ENCODE results near the gene DISC1.
"Not testable (repeated sequence)": the region's sequence is repeated elsewhere in the genome, so short reads cannot be mapped to it uniquely, and the experiment has no call there.

The DISC1 gene

GRCh38 chr1:231735941-231736340, 109.4 kb downstream of the DISC1 start:
- FAIRE-seq, result no peak

GRCh38 chr1:231736464-231736863, 109.9 kb downstream of the DISC1 start:
- no peak for FAIRE-seq

- no peak for FAIRE-seq
Observed at GRCh38 chr1:231738554-231738953, 112.0 kb downstream of the DISC1 start.

GRCh38 chr1:231743966-231744365, 117.4 kb downstream of the DISC1 start:
- no peak for FAIRE-seq

GRCh38 chr1:231748760-231749415, 122.3 kb downstream of the DISC1 start:
- FAIRE-seq, result no peak

- FAIRE-seq, result no peak
Observed at GRCh38 chr1:231750296-231750695, 123.7 kb downstream of the DISC1 start.

GRCh38 chr1:231750818-231751362, 124.3 kb downstream of the DISC1 start:
- FAIRE-seq, result no peak

- FAIRE-seq, result no peak
Observed at GRCh38 chr1:231751415-231751814, 124.8 kb downstream of the DISC1 start.

- no peak for FAIRE-seq
Observed at GRCh38 chr1:231753313-231753712, 126.7 kb downstream of the DISC1 start.

- FAIRE-seq, result no peak
Observed at GRCh38 chr1:231757101-231757404, 130.5 kb downstream of the DISC1 start.

- FAIRE-seq, result no peak
Observed at GRCh38 chr1:231757759-231758158, 131.2 kb downstream of the DISC1 start.

- no peak for FAIRE-seq
Observed at GRCh38 chr1:231761252-231761651, 134.7 kb downstream of the DISC1 start.

- FAIRE-seq, result no peak
Observed at GRCh38 chr1:231761747-231762541, 135.4 kb downstream of the DISC1 start.

- no peak for FAIRE-seq
Observed at GRCh38 chr1:231763456-231763855, 136.9 kb downstream of the DISC1 start.

GRCh38 chr1:231765825-231766224, 139.2 kb downstream of the DISC1 start:
- FAIRE-seq, result not testable (repeated sequence)

- no peak for FAIRE-seq
Observed at GRCh38 chr1:231767471-231767870, 140.9 kb downstream of the DISC1 start.

- FAIRE-seq, result no peak
Observed at GRCh38 chr1:231768416-231768815, 141.8 kb downstream of the DISC1 start.

GRCh38 chr1:231770506-231771175, 144.1 kb downstream of the DISC1 start:
- no peak for FAIRE-seq

GRCh38 chr1:231774719-231775335, 148.2 kb downstream of the DISC1 start:
- FAIRE-seq, result no peak

GRCh38 chr1:231776010-231776756, 149.6 kb downstream of the DISC1 start:
- no peak for FAIRE-seq

GRCh38 chr1:231776757-231777062, 150.1 kb downstream of the DISC1 start:
- FAIRE-seq, result no peak

- FAIRE-seq, result no peak
Observed at GRCh38 chr1:231778009-231778719, 151.6 kb downstream of the DISC1 start.

Data from A204.1 (cell line).